WTC11 (cell line): ENCODE results near the gene COG5. TPM values are rescaled to one million over a fixed set of nuclear protein-coding genes. Genes with fewer than 3 reads are reported as not detected.

Source experiments
- ATAC-seq: fragments of 200-7000 bp; cut with Tn5 transposase; 2 replicates; pipeline ENCODE4 v1.10.0; 2021; ENCODE audit warnings: mild to moderate bottlenecking, moderate library complexity
- CTCF ChIA-PET: fragments of 300-600 bp; sonication (Branson Sonifier 250); formaldehyde crosslinking; loops from one replicate; lab custom pipeline; 2021; ENCODE audit warnings: antibody characterized with exemption; lab: Charles Lee
- POLR2A ChIA-PET: fragments of 350-600 bp; sonication (Branson Sonifier 250); formaldehyde crosslinking; loops from one replicate; lab custom pipeline; 2021; ENCODE audit warnings: antibody characterized with exemption; lab: Charles Lee
- DNase-seq: peaks from one replicate; pipeline ENCODE4 v3.0.0; 2021; ENCODE audit warnings: low spot score
- H3K27ac Mint-ChIP-seq: 2 replicates; pipeline ENCODE4 v1.8.0; 2021; ENCODE audit warnings: mixed read lengths
- H3K27me3 Mint-ChIP-seq: 2 replicates; pipeline ENCODE4 v1.8.0; 2021; ENCODE audit warnings: low read depth, mild to moderate bottlenecking, moderate library complexity, mixed read lengths
- H3K36me3 Mint-ChIP-seq: 2 replicates; pipeline ENCODE4 v1.8.0; 2021; ENCODE audit warnings: mixed read lengths
- H3K4me1 Mint-ChIP-seq: 2 replicates; pipeline ENCODE4 v1.8.0; 2022; ENCODE audit warnings: mixed read lengths
- H3K4me3 Mint-ChIP-seq: 2 replicates; pipeline ENCODE4 v1.8.0; 2021; ENCODE audit warnings: mild to moderate bottlenecking, moderate library complexity, mixed read lengths
- H3K9me3 Mint-ChIP-seq: 2 replicates; pipeline ENCODE4 v1.8.0; 2021; ENCODE audit warnings: mixed read lengths
- EMX1 ChIP-seq: fragments of 250-450 bp; sonication (Bioruptor Pico); IDR thresholded peaks from 2 replicates; pipeline ENCODE4 v1.8.0; 2021; ENCODE audit warnings: mild to moderate bottlenecking
- GTF2I ChIP-seq: fragments of 250-450 bp; sonication (Bioruptor Pico); conservative IDR thresholded peaks from 2 replicates; pipeline ENCODE4 v1.4.0; 2021; ENCODE audit warnings: mild to moderate bottlenecking
- IRF2 ChIP-seq: sonication (generic); formaldehyde crosslinking; IDR thresholded peaks from 2 replicates; pipeline ENCODE4 v1.8.0; 2022; ENCODE audit warnings: low read depth, missing genetic modification reagents, borderline replicate concordance
- KAT7 ChIP-seq: sonication (generic); formaldehyde crosslinking; IDR thresholded peaks from 2 replicates; pipeline ENCODE4 v1.8.1; 2023; ENCODE audit warnings: missing genetic modification reagents, mild to moderate bottlenecking, borderline replicate concordance
- NR2C2 ChIP-seq: sonication (generic); formaldehyde crosslinking; IDR thresholded peaks from 2 replicates; pipeline ENCODE4 v1.8.0; 2022; ENCODE audit warnings: mild to moderate bottlenecking, missing genetic modification reagents
- NR3C1 ChIP-seq: sonication (generic); formaldehyde crosslinking; conservative IDR thresholded peaks from 2 replicates; pipeline ENCODE4 v1.8.1; 2023; ENCODE audit warnings: low read depth, mild to moderate bottlenecking, missing genetic modification reagents
- PRRX2 ChIP-seq: fragments of 250-450 bp; sonication (Bioruptor Pico); IDR thresholded peaks from 2 replicates; pipeline ENCODE4 v1.8.0; 2021; ENCODE audit warnings: mild to moderate bottlenecking
- RORB ChIP-seq: fragments of 250-450 bp; sonication (Bioruptor Pico); IDR thresholded peaks from 2 replicates; pipeline ENCODE4 v1.9.0; 2021; ENCODE audit warnings: mild to moderate bottlenecking
- total RNA-seq: library from RNA; stranded (reverse); gene quantifications from 3 replicates; pipeline ENCODE4 v1.2.3, GENCODE V29; 2021
- TF ChIP-seq, protein P1 (sequence below): sonication (generic); formaldehyde crosslinking; IDR thresholded peaks from 2 replicates; pipeline ENCODE4 v1.8.1; 2022; ENCODE audit warnings: low read depth, missing genetic modification reagents, borderline replicate concordance
- TF ChIP-seq, protein P2 (sequence below): sonication (generic); formaldehyde crosslinking; IDR thresholded peaks from 2 replicates; pipeline ENCODE4 v1.8.1; 2023; ENCODE audit warnings: mild to moderate bottlenecking, missing genetic modification reagents
- TF ChIP-seq, protein P3 (sequence below): sonication (generic); formaldehyde crosslinking; IDR thresholded peaks from 2 replicates; pipeline ENCODE4 v1.8.0; 2023; ENCODE audit warnings: mild to moderate bottlenecking, missing genetic modification reagents
- TF ChIP-seq, protein P4 (sequence below): fragments of 250-450 bp; sonication (Bioruptor Pico); IDR thresholded peaks from 2 replicates; pipeline ENCODE4 v1.9.0; 2021; ENCODE audit warnings: mild to moderate bottlenecking
- TF ChIP-seq, protein P5 (sequence below): sonication (generic); formaldehyde crosslinking; IDR thresholded peaks from 2 replicates; pipeline ENCODE4 v1.8.0; 2022; ENCODE audit warnings: missing genetic modification reagents
- TF ChIP-seq, protein P6 (sequence below): sonication (generic); formaldehyde crosslinking; IDR thresholded peaks from 2 replicates; pipeline ENCODE4 v1.8.0; 2022; ENCODE audit warnings: mild to moderate bottlenecking, missing genetic modification reagents

COG5 gene
- total RNA-seq, 1 experiment from 2014 or later, result 23.8 TPM

DNA sequence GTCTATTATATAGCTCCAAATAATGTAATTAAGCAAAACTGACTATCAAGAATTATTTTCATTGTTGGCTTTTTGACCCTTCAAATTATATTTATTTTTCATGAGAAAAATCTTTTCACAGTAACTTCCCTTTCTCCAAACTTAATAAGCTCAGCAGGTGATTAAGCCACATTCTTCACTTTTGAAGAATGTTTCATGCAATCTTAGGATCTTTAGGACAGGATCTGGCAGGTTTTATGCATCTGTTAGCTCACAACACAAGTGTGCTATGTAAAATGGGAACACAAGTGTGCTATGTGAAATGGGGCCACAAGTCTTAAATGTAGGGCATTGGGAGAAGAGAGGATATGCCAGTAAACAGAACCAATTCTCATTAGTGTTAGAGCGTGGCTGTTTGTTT, 42.6 kb upstream of the COG5 start (continued):
- TF ChIP-seq RORB (CRISPR knock-in tag), result no peak

DNA sequence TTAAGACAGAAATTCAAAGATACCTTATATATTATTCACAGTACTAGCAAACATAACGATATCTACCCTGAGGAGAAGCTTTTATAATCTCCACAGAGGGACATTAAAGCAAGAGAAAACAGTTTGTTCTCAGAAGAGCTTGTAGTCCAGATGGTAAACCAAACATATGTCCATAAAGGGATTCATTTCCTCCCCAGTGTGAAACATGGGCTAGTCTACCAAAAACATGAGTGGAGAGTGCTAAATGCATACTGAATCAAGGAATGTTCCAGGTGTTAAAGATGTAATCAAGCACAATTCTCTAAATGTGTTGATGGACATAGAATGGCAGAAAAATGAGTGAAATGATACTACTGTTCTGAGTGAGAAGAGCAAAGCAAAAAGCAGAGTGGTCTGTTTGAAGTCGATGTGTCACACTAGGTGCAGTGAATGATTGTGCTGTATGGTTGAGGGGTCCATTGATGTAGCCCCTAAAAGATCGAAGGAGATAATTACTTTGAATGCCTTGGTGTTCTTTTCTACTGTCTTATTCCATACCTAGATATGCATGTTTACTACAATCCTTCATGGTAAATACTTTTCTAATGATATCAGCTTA, 41.6 kb upstream of the COG5 start:
- no peaks in the 10 kb centered on the region for H3K27me3 Mint-ChIP-seq
- no peak overlapping the region for H3K27ac Mint-ChIP-seq
- POLR2A ChIA-PET, result no interaction called here
- H3K36me3 Mint-ChIP-seq, result no peaks in the 10 kb centered on the region
- H3K9me3 Mint-ChIP-seq, result no peaks in the 10 kb centered on the region
- ATAC-seq (no peak), DNase-seq (no peak)
- no peaks in the 10 kb centered on the region for H3K4me1 Mint-ChIP-seq
- TF ChIP-seq NR2C2 (CRISPR knock-in tag) (no peak), PRRX2 (CRISPR knock-in tag) (no peak), KAT7 (no peak), EMX1 (CRISPR knock-in tag) (no peak), NR3C1 (CRISPR knock-in tag) (no peak), GTF2I (CRISPR knock-in tag) (no peak), IRF2 (CRISPR knock-in tag) (no peak)
- TF ChIP-seq, protein P1, sequence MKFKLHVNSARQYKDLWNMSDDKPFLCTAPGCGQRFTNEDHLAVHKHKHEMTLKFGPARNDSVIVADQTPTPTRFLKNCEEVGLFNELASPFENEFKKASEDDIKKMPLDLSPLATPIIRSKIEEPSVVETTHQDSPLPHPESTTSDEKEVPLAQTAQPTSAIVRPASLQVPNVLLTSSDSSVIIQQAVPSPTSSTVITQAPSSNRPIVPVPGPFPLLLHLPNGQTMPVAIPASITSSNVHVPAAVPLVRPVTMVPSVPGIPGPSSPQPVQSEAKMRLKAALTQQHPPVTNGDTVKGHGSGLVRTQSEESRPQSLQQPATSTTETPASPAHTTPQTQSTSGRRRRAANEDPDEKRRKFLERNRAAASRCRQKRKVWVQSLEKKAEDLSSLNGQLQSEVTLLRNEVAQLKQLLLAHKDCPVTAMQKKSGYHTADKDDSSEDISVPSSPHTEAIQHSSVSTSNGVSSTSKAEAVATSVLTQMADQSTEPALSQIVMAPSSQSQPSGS (CRISPR knock-in tag), result no peak
- TF ChIP-seq, protein P2, sequence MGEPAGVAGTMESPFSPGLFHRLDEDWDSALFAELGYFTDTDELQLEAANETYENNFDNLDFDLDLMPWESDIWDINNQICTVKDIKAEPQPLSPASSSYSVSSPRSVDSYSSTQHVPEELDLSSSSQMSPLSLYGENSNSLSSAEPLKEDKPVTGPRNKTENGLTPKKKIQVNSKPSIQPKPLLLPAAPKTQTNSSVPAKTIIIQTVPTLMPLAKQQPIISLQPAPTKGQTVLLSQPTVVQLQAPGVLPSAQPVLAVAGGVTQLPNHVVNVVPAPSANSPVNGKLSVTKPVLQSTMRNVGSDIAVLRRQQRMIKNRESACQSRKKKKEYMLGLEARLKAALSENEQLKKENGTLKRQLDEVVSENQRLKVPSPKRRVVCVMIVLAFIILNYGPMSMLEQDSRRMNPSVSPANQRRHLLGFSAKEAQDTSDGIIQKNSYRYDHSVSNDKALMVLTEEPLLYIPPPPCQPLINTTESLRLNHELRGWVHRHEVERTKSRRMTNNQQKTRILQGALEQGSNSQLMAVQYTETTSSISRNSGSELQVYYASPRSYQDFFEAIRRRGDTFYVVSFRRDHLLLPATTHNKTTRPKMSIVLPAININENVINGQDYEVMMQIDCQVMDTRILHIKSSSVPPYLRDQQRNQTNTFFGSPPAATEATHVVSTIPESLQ (CRISPR knock-in tag), result no peak
- TF ChIP-seq, protein P3, sequence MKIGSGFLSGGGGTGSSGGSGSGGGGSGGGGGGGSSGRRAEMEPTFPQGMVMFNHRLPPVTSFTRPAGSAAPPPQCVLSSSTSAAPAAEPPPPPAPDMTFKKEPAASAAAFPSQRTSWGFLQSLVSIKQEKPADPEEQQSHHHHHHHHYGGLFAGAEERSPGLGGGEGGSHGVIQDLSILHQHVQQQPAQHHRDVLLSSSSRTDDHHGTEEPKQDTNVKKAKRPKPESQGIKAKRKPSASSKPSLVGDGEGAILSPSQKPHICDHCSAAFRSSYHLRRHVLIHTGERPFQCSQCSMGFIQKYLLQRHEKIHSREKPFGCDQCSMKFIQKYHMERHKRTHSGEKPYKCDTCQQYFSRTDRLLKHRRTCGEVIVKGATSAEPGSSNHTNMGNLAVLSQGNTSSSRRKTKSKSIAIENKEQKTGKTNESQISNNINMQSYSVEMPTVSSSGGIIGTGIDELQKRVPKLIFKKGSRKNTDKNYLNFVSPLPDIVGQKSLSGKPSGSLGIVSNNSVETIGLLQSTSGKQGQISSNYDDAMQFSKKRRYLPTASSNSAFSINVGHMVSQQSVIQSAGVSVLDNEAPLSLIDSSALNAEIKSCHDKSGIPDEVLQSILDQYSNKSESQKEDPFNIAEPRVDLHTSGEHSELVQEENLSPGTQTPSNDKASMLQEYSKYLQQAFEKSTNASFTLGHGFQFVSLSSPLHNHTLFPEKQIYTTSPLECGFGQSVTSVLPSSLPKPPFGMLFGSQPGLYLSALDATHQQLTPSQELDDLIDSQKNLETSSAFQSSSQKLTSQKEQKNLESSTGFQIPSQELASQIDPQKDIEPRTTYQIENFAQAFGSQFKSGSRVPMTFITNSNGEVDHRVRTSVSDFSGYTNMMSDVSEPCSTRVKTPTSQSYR, result no peak
- TF ChIP-seq, protein P4, sequence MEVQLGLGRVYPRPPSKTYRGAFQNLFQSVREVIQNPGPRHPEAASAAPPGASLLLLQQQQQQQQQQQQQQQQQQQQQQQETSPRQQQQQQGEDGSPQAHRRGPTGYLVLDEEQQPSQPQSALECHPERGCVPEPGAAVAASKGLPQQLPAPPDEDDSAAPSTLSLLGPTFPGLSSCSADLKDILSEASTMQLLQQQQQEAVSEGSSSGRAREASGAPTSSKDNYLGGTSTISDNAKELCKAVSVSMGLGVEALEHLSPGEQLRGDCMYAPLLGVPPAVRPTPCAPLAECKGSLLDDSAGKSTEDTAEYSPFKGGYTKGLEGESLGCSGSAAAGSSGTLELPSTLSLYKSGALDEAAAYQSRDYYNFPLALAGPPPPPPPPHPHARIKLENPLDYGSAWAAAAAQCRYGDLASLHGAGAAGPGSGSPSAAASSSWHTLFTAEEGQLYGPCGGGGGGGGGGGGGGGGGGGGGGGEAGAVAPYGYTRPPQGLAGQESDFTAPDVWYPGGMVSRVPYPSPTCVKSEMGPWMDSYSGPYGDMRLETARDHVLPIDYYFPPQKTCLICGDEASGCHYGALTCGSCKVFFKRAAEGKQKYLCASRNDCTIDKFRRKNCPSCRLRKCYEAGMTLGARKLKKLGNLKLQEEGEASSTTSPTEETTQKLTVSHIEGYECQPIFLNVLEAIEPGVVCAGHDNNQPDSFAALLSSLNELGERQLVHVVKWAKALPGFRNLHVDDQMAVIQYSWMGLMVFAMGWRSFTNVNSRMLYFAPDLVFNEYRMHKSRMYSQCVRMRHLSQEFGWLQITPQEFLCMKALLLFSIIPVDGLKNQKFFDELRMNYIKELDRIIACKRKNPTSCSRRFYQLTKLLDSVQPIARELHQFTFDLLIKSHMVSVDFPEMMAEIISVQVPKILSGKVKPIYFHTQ (CRISPR knock-in tag), result no peak
- TF ChIP-seq, protein P5, sequence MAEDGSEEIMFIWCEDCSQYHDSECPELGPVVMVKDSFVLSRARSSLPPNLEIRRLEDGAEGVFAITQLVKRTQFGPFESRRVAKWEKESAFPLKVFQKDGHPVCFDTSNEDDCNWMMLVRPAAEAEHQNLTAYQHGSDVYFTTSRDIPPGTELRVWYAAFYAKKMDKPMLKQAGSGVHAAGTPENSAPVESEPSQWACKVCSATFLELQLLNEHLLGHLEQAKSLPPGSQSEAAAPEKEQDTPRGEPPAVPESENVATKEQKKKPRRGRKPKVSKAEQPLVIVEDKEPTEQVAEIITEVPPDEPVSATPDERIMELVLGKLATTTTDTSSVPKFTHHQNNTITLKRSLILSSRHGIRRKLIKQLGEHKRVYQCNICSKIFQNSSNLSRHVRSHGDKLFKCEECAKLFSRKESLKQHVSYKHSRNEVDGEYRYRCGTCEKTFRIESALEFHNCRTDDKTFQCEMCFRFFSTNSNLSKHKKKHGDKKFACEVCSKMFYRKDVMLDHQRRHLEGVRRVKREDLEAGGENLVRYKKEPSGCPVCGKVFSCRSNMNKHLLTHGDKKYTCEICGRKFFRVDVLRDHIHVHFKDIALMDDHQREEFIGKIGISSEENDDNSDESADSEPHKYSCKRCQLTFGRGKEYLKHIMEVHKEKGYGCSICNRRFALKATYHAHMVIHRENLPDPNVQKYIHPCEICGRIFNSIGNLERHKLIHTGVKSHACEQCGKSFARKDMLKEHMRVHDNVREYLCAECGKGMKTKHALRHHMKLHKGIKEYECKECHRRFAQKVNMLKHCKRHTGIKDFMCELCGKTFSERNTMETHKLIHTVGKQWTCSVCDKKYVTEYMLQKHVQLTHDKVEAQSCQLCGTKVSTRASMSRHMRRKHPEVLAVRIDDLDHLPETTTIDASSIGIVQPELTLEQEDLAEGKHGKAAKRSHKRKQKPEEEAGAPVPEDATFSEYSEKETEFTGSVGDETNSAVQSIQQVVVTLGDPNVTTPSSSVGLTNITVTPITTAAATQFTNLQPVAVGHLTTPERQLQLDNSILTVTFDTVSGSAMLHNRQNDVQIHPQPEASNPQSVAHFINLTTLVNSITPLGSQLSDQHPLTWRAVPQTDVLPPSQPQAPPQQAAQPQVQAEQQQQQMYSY (CRISPR knock-in tag), result no peak
- TF ChIP-seq, protein P6, sequence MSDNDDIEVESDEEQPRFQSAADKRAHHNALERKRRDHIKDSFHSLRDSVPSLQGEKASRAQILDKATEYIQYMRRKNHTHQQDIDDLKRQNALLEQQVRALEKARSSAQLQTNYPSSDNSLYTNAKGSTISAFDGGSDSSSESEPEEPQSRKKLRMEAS (CRISPR knock-in tag), result no peak
- no peak overlapping the region for H3K4me3 Mint-ChIP-seq
- CTCF ChIA-PET, result no interaction called here
